ENCODE data around the gene ANKMY1. TPM values are rescaled to one million over a fixed set of nuclear protein-coding genes. Genes with fewer than 3 reads are reported as not detected.

ANKMY1 gene
- total and polyA plus RNA-seq, 2 donors = 6.6 to 10.3 TPM

DNA sequence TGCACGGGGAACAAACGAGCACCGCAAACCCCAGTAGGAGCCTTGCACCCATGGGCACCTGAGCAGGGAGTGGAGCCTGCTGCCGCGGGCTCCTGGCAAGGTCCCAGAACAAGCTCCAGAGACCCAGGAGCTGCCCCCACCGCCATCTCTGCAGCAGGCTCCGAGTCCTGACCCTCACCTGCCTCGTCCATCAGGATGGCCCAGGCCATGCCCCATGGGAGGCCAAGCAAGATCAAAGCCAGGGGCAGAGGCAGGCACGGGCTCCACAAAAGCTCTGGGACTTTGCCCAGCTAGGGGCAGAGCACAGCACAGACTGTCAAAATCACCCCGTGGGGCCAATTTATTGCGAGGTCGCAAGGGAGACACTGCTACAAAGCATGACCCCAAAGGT is 78.7 kb downstream of the ANKMY1 start:
- H3K36me3 ChIP-seq (ENCODE audit: control insufficient read depth in 2 of 2, insufficient read depth in 2 of 2, low read length in 1 of 2) = no peaks in the 10 kb centered on the region
- no peaks in the 10 kb centered on the region for H3K27me3 ChIP-seq (ENCODE audit: control insufficient read depth in 2 of 2, insufficient read depth in 1 of 2, low read length in 1 of 2)
- no peaks in the 10 kb centered on the region for H3K9me3 ChIP-seq (ENCODE audit: control insufficient read depth in 2 of 2, insufficient read depth in 1 of 2, low read length in 1 of 2)
- no peak overlapping the region for H3K27ac ChIP-seq (ENCODE audit: low read depth in 1 of 2, low read length in 1 of 2)
- no peak overlapping the region for H3K4me3 ChIP-seq (ENCODE audit: low read length in 2 of 2)
- DNase-seq (ENCODE audit: low read depth in 6 of 9, low spot score in 9 of 9) = no peak
- H3K4me1 ChIP-seq (ENCODE audit: control insufficient read depth in 2 of 2, insufficient read depth in 2 of 2, low read length in 2 of 2) = no peaks in the 10 kb centered on the region
- 97% methylated on average over 12 of the region's 12 CpGs for WGBS

DNA sequence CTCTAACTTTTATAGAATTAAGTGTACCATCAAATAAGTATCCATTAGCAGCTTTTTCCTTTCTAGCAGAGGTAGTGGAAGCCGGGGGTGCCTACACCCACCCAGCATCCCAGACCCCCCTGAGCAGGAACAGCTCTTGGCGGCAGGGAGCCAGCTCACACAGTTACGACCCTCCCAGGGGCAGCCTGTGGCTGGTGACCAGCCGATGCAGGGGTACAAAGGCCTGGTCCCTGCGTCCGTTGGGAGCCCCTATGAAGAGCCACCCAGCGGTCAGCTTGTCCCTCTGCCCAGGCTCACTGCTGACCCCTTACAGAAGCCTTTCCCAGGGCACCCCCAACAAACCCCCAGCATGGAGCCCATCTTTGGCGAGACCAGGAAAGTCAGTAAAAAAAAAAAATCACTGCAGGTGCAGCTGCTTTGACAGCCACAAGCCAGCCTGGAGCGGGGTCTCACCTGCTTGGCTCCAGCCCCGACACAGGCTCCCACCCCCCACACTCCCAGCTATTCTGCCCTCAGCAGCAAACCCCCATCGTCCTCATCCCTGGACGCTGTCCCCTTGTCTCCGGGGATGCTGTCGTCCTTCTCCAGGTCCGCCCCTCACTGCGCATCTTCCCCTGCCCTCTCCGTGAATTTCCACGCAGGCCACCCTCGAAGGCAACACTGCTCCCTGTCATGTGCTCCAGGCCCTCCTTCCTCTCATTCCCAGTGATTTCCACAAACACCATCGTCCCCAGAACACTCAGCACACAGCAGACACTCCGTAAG is 79.3 kb downstream of the ANKMY1 start:
- no peaks in the 10 kb centered on the region for H3K36me3 ChIP-seq (ENCODE audit: control insufficient read depth in 2 of 2, insufficient read depth in 2 of 2, low read length in 1 of 2)
- H3K27ac ChIP-seq (ENCODE audit: low read depth in 1 of 2, low read length in 1 of 2) = no peak overlapping the region
- no peaks in the 10 kb centered on the region for H3K27me3 ChIP-seq (ENCODE audit: control insufficient read depth in 2 of 2, insufficient read depth in 1 of 2, low read length in 1 of 2)
- 96% methylated on average over 21 of the region's 21 CpGs for WGBS
- no peaks in the 10 kb centered on the region for H3K4me1 ChIP-seq (ENCODE audit: control insufficient read depth in 2 of 2, insufficient read depth in 2 of 2, low read length in 2 of 2)
- DNase-seq (ENCODE audit: low read depth in 6 of 9, low spot score in 9 of 9) = no peak
- no peak overlapping the region for H3K4me3 ChIP-seq (ENCODE audit: low read length in 2 of 2)
- H3K9me3 ChIP-seq (ENCODE audit: control insufficient read depth in 2 of 2, insufficient read depth in 1 of 2, low read length in 1 of 2) = no peaks in the 10 kb centered on the region

DNA sequence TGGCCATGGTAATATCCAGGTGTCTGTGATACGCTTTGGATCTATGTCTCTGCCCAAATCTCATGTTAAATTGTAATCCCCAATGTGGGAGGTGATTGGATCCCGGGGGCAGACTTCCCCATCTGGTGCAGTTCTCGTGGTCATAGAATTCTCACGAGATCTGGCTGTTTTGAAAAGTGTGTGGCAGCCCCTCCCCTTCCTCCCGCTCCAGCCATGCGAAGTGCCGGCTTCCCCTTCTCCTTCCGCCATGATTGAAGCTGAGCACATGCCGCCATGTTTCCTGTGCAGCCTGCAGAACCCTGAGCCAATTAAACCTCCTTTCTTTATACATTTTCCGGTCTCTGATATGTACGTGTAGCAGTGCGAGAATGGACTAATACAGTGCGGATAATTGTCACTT is 79.9 kb downstream of the ANKMY1 start:
- Histone ChIP-seq H3K4me3 (ENCODE audit: low read length in 2 of 2) (no peak overlapping the region), H3K27ac (ENCODE audit: low read depth in 1 of 2, low read length in 1 of 2) (no peak overlapping the region), H3K4me1 (ENCODE audit: control insufficient read depth in 2 of 2, insufficient read depth in 2 of 2, low read length in 2 of 2) (no peaks in the 10 kb centered on the region), H3K9me3 (ENCODE audit: control insufficient read depth in 2 of 2, insufficient read depth in 1 of 2, low read length in 1 of 2) (peaks cover 0 to under 1% of the 10 kb centered on the region in 2 donors), H3K36me3 (ENCODE audit: control insufficient read depth in 2 of 2, insufficient read depth in 2 of 2, low read length in 1 of 2) (no peaks in the 10 kb centered on the region), H3K27me3 (ENCODE audit: control insufficient read depth in 2 of 2, insufficient read depth in 1 of 2, low read length in 1 of 2) (no peaks in the 10 kb centered on the region)
- WGBS = 93% methylated on average over 13 of the region's 13 CpGs
- DNase-seq (ENCODE audit: low read depth in 6 of 9, low spot score in 9 of 9) = no peak

DNA sequence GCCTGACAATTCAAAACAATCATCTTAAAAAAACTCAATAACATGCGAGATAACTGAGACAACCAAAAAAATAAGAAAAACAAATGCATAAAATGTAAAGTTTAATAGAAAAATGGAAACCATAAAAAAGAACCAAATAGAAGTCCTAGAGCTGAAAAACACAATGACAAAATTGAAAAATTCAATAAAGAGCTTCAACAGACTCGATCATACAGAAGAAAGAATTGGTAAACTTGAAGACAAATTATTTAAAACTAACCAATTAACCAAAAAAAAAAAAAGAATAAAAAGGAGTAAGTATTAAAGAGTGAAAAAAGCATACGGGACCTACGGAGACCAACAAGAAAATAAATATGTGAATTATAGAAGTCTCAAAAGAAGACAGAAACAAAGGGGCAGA is 84.6 kb downstream of the ANKMY1 start:
- Histone ChIP-seq H3K36me3 (ENCODE audit: control insufficient read depth in 2 of 2, insufficient read depth in 2 of 2, low read length in 1 of 2) (no peaks in the 10 kb centered on the region), H3K27ac (ENCODE audit: low read depth in 1 of 2, low read length in 1 of 2) (no peak overlapping the region), H3K4me3 (ENCODE audit: low read length in 2 of 2) (no peak overlapping the region), H3K9me3 (ENCODE audit: control insufficient read depth in 2 of 2, insufficient read depth in 1 of 2, low read length in 1 of 2) (peaks cover 0 to 6% of the 10 kb centered on the region in 2 donors), H3K27me3 (ENCODE audit: control insufficient read depth in 2 of 2, insufficient read depth in 1 of 2, low read length in 1 of 2) (no peaks in the 10 kb centered on the region), H3K4me1 (ENCODE audit: control insufficient read depth in 2 of 2, insufficient read depth in 2 of 2, low read length in 2 of 2) (no peaks in the 10 kb centered on the region)
- WGBS = 98% methylated on average over 4 of the region's 4 CpGs
- no peak for DNase-seq (ENCODE audit: low read depth in 6 of 9, low spot score in 9 of 9)

DNA sequence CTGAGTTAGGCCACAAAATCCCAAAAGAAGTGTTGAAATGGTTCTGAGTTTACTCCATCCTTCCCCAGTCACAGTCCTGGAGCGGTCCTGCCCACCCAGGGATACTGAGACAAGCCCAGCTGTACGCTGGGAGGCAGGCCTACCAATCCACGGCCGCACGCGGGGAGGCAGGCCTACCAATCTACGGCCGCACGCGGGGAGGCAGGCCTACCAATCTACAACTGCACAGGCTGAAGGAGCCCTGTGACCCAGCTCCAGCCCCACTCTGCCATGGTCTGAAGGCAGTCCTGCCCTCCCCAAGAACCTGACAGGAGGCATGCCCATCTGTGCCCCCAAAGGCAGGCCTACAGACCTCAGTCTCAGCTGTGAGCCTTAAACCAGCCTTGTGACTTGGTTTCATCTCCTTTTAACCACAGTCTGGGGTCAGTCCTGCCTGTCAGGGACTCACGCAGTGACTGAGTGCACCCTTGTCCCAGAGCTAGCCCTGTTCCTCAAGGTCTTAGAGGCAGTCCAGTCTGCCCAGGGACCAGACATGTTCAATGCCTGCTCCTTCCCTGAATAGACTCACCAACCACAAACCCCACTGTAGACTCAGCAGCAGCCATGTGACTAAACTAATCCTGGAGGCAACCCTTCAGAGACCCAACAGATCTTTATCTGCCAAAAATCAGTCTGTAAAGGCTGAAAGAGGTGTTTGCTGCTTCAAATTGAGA is 85.6 kb downstream of the ANKMY1 start:
- no peak for DNase-seq (ENCODE audit: low read depth in 6 of 9, low spot score in 9 of 9)
- Histone ChIP-seq H3K27me3 (ENCODE audit: control insufficient read depth in 2 of 2, insufficient read depth in 1 of 2, low read length in 1 of 2) (no peaks in the 10 kb centered on the region), H3K9me3 (ENCODE audit: control insufficient read depth in 2 of 2, insufficient read depth in 1 of 2, low read length in 1 of 2) (peaks cover 0 to 6% of the 10 kb centered on the region in 2 donors), H3K27ac (ENCODE audit: low read depth in 1 of 2, low read length in 1 of 2) (no peak overlapping the region), H3K4me1 (ENCODE audit: control insufficient read depth in 2 of 2, insufficient read depth in 2 of 2, low read length in 2 of 2) (no peaks in the 10 kb centered on the region), H3K36me3 (ENCODE audit: control insufficient read depth in 2 of 2, insufficient read depth in 2 of 2, low read length in 1 of 2) (no peaks in the 10 kb centered on the region), H3K4me3 (ENCODE audit: low read length in 2 of 2) (no peak overlapping the region)
- 97% methylated on average over 11 of the region's 11 CpGs for WGBS

DNA sequence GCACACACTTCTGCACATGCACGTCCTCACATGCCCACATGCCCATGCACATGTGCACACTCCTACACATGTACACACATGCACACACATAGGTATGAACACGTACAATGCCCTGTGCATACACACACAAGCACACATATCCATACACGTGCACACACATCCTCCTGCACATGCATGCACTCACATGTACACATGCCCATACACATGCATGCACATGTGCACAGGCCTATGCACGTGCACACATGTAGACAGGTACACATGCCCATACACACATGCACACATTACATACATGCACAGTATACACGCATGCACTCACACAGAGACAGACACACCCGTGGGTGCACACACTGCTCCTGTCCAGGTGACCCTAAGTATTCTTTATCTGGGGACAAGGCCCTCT is 88.0 kb downstream of the ANKMY1 start:
- no peaks in the 10 kb centered on the region for H3K4me1 ChIP-seq (ENCODE audit: control insufficient read depth in 2 of 2, insufficient read depth in 2 of 2, low read length in 2 of 2)
- no peak overlapping the region for H3K4me3 ChIP-seq (ENCODE audit: low read length in 2 of 2)
- no peak for DNase-seq (ENCODE audit: low read depth in 6 of 9, low spot score in 9 of 9)
- H3K27ac ChIP-seq (ENCODE audit: low read depth in 1 of 2, low read length in 1 of 2) = no peak overlapping the region
- H3K36me3 ChIP-seq (ENCODE audit: control insufficient read depth in 2 of 2, insufficient read depth in 2 of 2, low read length in 1 of 2) = no peaks in the 10 kb centered on the region
- 97% methylated on average over 6 of the region's 6 CpGs for WGBS
- no peaks in the 10 kb centered on the region for H3K27me3 ChIP-seq (ENCODE audit: control insufficient read depth in 2 of 2, insufficient read depth in 1 of 2, low read length in 1 of 2)
- H3K9me3 ChIP-seq (ENCODE audit: control insufficient read depth in 2 of 2, insufficient read depth in 1 of 2, low read length in 1 of 2) = peaks cover 0 to 6% of the 10 kb centered on the region in 2 donors

DNA sequence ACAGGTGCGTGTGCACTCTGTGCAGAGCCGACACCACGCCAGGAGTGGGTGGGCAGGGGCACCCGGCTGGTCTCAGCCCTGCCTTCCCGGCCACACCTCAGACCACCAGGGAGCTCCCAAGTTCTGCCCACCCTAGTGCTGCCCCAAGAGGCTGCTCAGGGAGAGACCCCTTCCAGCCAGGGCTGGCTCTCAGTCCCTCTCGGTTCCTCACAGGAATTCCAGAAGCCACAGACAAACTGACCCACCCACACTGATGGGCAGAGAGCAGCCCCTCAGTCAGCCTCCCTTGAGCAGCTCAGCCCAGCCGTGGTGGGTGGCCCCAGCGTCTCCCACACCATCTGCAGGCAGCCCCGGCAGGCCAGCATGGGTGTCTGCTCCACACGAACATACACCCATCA is 88.5 kb downstream of the ANKMY1 start:
- WGBS = 91% methylated on average over 10 of the region's 10 CpGs
- DNase-seq (ENCODE audit: low read depth in 6 of 9, low spot score in 9 of 9) = no peak
- Histone ChIP-seq H3K9me3 (ENCODE audit: control insufficient read depth in 2 of 2, insufficient read depth in 1 of 2, low read length in 1 of 2) (peaks cover 0 to 6% of the 10 kb centered on the region in 2 donors), H3K27ac (ENCODE audit: low read depth in 1 of 2, low read length in 1 of 2) (no peak overlapping the region), H3K4me3 (ENCODE audit: low read length in 2 of 2) (no peak overlapping the region), H3K36me3 (ENCODE audit: control insufficient read depth in 2 of 2, insufficient read depth in 2 of 2, low read length in 1 of 2) (no peaks in the 10 kb centered on the region), H3K27me3 (ENCODE audit: control insufficient read depth in 2 of 2, insufficient read depth in 1 of 2, low read length in 1 of 2) (no peaks in the 10 kb centered on the region), H3K4me1 (ENCODE audit: control insufficient read depth in 2 of 2, insufficient read depth in 2 of 2, low read length in 2 of 2) (no peaks in the 10 kb centered on the region)

DNA sequence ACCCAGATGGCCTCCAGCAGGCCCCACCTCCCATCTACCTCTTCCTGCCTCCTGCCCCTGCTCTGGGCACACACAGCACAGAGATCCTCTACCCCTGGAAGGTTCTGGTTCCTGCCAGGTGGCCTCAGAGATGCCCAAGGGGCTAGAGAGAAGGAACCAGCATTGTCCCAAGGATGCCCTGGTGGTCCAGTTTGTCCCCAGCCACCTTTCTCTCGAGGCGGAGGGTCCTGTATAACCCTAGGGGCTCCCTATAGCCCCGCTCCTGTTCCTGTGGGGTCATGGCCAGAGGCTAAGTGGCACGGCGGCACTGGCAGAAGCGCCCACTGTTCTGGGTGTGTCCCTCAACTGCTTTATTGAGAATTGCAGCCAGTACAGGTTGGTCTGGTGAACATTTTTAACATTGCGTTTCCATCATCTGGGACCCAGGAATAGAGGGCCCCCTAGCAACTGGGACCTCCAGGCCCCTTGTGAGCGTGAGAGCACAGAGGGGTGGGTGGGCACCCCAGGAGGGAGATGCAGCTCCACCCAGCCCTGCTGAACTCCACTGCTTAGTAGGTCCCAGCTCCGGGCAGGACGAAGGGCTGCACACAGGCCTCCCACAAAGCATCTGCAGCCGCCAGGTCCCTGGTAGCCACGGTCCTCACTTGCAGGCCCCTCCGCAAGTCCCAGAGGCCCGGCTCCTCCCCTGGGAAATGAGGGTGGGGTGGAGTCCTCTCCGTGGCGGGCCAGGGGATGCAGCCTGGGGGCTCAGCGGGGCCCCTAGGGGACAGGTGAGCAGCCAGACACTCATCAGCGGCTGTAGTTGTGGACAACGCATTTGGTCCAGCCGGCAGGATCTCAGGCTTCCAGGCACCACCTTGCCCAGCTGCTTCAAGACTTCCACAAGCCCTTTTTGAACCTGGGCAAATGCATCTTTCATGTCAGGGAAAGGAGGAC is 89.2 kb downstream of the ANKMY1 start:
- H3K36me3 ChIP-seq (ENCODE audit: control insufficient read depth in 2 of 2, insufficient read depth in 2 of 2, low read length in 1 of 2) = no peaks in the 10 kb centered on the region
- H3K4me3 ChIP-seq (ENCODE audit: low read length in 2 of 2) = no peak overlapping the region
- H3K4me1 ChIP-seq (ENCODE audit: control insufficient read depth in 2 of 2, insufficient read depth in 2 of 2, low read length in 2 of 2) = no peaks in the 10 kb centered on the region
- 92% methylated on average over 20 of the region's 20 CpGs for WGBS
- no peak for DNase-seq (ENCODE audit: low read depth in 6 of 9, low spot score in 9 of 9)
- no peaks in the 10 kb centered on the region for H3K27me3 ChIP-seq (ENCODE audit: control insufficient read depth in 2 of 2, insufficient read depth in 1 of 2, low read length in 1 of 2)
- no peak overlapping the region for H3K27ac ChIP-seq (ENCODE audit: low read depth in 1 of 2, low read length in 1 of 2)
- H3K9me3 ChIP-seq (ENCODE audit: control insufficient read depth in 2 of 2, insufficient read depth in 1 of 2, low read length in 1 of 2) = peaks cover 0 to 6% of the 10 kb centered on the region in 2 donors
